Measurements from ENCODE around the gene PAX6.

DNA sequence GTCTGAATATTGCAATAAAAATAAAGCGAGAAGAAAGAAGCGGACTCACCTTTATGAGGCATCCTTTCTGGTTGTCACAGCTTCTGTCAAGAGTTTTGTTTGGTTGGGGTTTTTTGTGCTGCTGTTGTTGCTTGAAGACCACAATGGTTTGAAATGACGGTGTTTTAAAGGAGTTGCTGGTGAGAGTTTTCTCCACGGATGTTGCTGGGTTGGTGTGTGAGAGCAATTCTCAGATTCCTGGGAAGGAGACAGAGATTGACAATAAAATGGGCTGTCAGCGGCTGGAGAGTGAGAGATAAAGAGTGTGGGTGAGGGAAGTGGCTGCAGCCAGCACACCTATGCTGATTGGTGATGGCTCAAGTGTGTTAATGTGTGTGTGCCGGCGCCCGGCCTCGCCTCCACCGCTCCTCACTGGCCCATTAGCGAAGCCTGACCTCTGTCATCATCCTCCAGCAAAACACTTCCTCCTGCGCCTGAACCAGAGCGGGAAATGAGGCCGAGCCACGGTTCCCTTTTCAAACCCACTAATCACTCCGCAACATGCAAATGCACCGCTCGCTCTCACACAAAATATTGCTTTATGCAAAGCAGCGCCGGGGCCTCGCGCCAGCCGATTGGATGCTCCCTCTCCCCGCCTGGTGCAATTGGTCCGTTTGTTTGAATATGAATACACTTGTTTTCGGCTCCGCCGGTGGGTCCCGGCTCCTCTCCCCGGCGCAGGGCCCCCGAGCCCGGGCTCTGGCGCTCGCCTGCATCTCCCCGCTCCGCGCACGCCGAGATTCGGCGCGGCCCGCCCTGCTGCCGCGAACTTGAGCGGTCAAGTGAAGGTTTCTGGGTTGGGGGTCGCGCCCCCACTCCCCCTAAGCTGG is at the start of gene PAX6:
- TF ChIP-seq, protein P1, sequence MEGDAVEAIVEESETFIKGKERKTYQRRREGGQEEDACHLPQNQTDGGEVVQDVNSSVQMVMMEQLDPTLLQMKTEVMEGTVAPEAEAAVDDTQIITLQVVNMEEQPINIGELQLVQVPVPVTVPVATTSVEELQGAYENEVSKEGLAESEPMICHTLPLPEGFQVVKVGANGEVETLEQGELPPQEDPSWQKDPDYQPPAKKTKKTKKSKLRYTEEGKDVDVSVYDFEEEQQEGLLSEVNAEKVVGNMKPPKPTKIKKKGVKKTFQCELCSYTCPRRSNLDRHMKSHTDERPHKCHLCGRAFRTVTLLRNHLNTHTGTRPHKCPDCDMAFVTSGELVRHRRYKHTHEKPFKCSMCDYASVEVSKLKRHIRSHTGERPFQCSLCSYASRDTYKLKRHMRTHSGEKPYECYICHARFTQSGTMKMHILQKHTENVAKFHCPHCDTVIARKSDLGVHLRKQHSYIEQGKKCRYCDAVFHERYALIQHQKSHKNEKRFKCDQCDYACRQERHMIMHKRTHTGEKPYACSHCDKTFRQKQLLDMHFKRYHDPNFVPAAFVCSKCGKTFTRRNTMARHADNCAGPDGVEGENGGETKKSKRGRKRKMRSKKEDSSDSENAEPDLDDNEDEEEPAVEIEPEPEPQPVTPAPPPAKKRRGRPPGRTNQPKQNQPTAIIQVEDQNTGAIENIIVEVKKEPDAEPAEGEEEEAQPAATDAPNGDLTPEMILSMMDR (IDR thresholded peaks at IDR 0.05) = no peak
- no peak for TF ChIP-seq POLR2A (IDR thresholded peaks at IDR 0.05)
- TF ChIP-seq POLR2AphosphoS5 (IDR thresholded peaks at IDR 0.05) = no peak
